ENCODE results near the gene NAALADL2. TPM values are rescaled to one million over a fixed set of nuclear protein-coding genes. Genes with fewer than 3 reads are reported as not detected.

NAALADL2 gene
- total RNA-seq, 1 experiment from 2014 or later: 2.7 TPM

DNA sequence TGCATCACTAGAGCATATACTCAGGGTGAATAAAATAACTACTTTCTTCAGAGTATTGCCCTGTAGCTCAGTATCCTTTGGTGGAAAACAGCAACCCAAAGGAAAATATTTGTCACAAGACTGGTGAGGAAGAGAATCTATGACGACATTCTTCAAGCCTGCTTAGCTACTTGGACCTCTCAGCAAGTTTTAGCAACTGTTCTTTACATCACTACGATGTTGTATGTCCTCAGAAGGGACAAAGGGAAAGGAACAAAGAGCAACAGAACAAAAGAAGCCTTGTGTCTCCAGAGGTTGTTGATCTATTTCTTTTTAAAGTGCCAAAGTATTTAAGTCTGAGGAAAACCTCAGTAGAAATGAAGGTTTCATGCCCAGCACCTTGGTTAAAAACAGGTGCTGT is 746.7 kb downstream of the NAALADL2 start:
- no peak for ATAC-seq
- POLR2A ChIA-PET: no interaction called here
- intact Hi-C loops (cut with micrococcal nuclease; ENCODE audit: unreplicated experiment): no loop called here

GRCh38 chr3:175606650-175607318 is 747.6 kb downstream of the NAALADL2 start:
- ChIA-PET CTCF (no interaction called here), POLR2A (interaction anchor here (0.7 kb wide), 1 partner anchor 15 kb away, joined by 3 read pairs; no protein-coding TSS in a partner anchor)
- Histone ChIP-seq H3K4me1 (ENCODE audit: control insufficient read depth, insufficient read depth, low read length) (no peaks in the 10 kb centered on the region), H3K27ac (ENCODE audit: low read length) (no peak overlapping the region), H3K4me3 (ENCODE audit: low read depth in 2 of 2, low read length in 2 of 2) (no peak overlapping the region), H3K36me3 (ENCODE audit: control insufficient read depth, insufficient read depth, low read length) (no peaks in the 10 kb centered on the region), H3K9me3 (ENCODE audit: control insufficient read depth, insufficient read depth, low read depth, low read length) (no peaks in the 10 kb centered on the region), H3K27me3 (ENCODE audit: control insufficient read depth, insufficient read depth, low read length) (no peaks in the 10 kb centered on the region)
- BruUV-seq (replicated peaks): no TSS peak
- ATAC-seq (no peak), DNase-seq (ENCODE audit: low read depth, low spot score) (no peak)
- in situ Hi-C loops (cut with HindIII; ENCODE audit: low pct_unique_long_range_greater_than_20kb, low sequenced_read_pairs): no loop called here
- TF ChIP-seq SIN3A (IDR thresholded peaks at IDR 0.05; ENCODE audit: borderline replicate concordance, insufficient read depth, low read depth, low read length) (no peak), POLR2AphosphoS5 (IDR thresholded peaks at IDR 0.05; ENCODE audit: low read depth, low read length) (no peak), TCF7L2 (IDR thresholded peaks at IDR 0.05; ENCODE audit: low read depth, low read length) (no peak), REST (IDR thresholded peaks at IDR 0.05; ENCODE audit: insufficient read depth in 1 of 2, low read depth in 2 of 2, low read length in 1 of 2) (no peak), CTCF (IDR thresholded peaks at IDR 0.05) (no peak)
- intact Hi-C loops (cut with micrococcal nuclease; ENCODE audit: unreplicated experiment): no loop called here

More for the DNA sequence above, 746.7 kb downstream of the NAALADL2 start:
- CTCF ChIA-PET: no interaction called here
- Histone ChIP-seq H3K36me3 (ENCODE audit: control insufficient read depth, insufficient read depth, low read length) (no peaks in the 10 kb centered on the region), H3K27me3 (ENCODE audit: control insufficient read depth, insufficient read depth, low read length) (no peaks in the 10 kb centered on the region), H3K4me1 (ENCODE audit: control insufficient read depth, insufficient read depth, low read length) (no peaks in the 10 kb centered on the region), H3K9me3 (ENCODE audit: control insufficient read depth, insufficient read depth, low read depth, low read length) (no peaks in the 10 kb centered on the region), H3K27ac (ENCODE audit: low read length) (no peak overlapping the region), H3K4me3 (ENCODE audit: low read depth in 2 of 2, low read length in 2 of 2) (no peak overlapping the region)
- in situ Hi-C loops (cut with HindIII; ENCODE audit: low pct_unique_long_range_greater_than_20kb, low sequenced_read_pairs): no loop called here
- no peak for TF ChIP-seq CTCF (IDR thresholded peaks at IDR 0.05)
- TF ChIP-seq REST (IDR thresholded peaks at IDR 0.05; ENCODE audit: insufficient read depth in 1 of 2, low read depth in 2 of 2, low read length in 1 of 2): no peak
- TF ChIP-seq SIN3A (IDR thresholded peaks at IDR 0.05; ENCODE audit: borderline replicate concordance, insufficient read depth, low read depth, low read length): no peak
- TF ChIP-seq POLR2AphosphoS5 (IDR thresholded peaks at IDR 0.05; ENCODE audit: low read depth, low read length): no peak
- TF ChIP-seq TCF7L2 (IDR thresholded peaks at IDR 0.05; ENCODE audit: low read depth, low read length): no peak
- BruUV-seq (replicated peaks): no TSS peak
- no peak for DNase-seq (ENCODE audit: low read depth, low spot score)
